B cell (primary cell): Measurements from ENCODE around the gene HOXC4. TPM values are rescaled to one million over a fixed set of nuclear protein-coding genes. Genes with fewer than 3 reads are reported as not detected.

Experiments
- ATAC-seq: fragments of 200-7000 bp; cut with Tn5 transposase; one replicate; pipeline ENCODE4 v1.10.0; 2021; ENCODE audit warnings: low read depth, mild to moderate bottlenecking, moderate number of reproducible peaks, moderate library complexity
- CTCF ChIA-PET: fragments of 350-600 bp; sonication (Branson Sonifier 250); formaldehyde crosslinking; loops from one replicate; lab custom pipeline; 2021; ENCODE audit warnings: antibody characterized with exemption, inconsistent platforms; lab: Charles Lee
- POLR2A ChIA-PET: fragments of 350-600 bp; sonication (Branson Sonifier 250); formaldehyde crosslinking; loops from one replicate; lab custom pipeline; 2021; ENCODE audit warnings: antibody characterized with exemption; lab: Charles Lee
- DNase-seq: peaks from one replicate; pipeline ENCODE4 v3.0.0; 2013
- H2AFZ ChIP-seq: 2 replicates; pipeline ENCODE4 v1.6.1; 2012; ENCODE audit warnings: mild to moderate bottlenecking, low read depth, low read length; ENCODE audit not compliant: insufficient read depth, poor library complexity, severe bottlenecking
- H3K27ac ChIP-seq, 2 donors: 1 replicate in 1 of 2; 2 replicates in 1 of 2; pipeline ENCODE4 v1.5.1; 2012 to 2013; ENCODE audit warnings: low read length in 2 of 2, mild to moderate bottlenecking in 2 of 2, moderate library complexity in 1 of 2
- H3K27me3 ChIP-seq, 4 experiments: fragments of 200-600 bp in 1 of 4; sonication (generic) in 1 of 4; replicated peaks in 1 of 4; 1 replicate in 2 of 4; 2 replicates in 2 of 4; pipeline versions ENCODE4 v1.6.1 to v1.7.0; 2013 to 2016; ENCODE audit warnings: low read length in 3 of 4, mild to moderate bottlenecking in 2 of 4, mixed read lengths in 1 of 4, moderate library complexity in 1 of 4; ENCODE audit not compliant: insufficient read depth in 4 of 4, control insufficient read depth in 3 of 4; ENCODE audit errors: control extremely low read depth in 1 of 4
- H3K36me3 ChIP-seq, 2 experiments: replicated peaks in 1 of 2; 1 replicate in 1 of 2; 2 replicates in 1 of 2; pipeline versions ENCODE4 v1.6.1 to v1.7.1; 2013; ENCODE audit warnings: low read length in 1 of 2; ENCODE audit not compliant: insufficient read depth in 2 of 2, control insufficient read depth in 1 of 2; ENCODE audit errors: control extremely low read depth in 1 of 2, extremely low read depth in 1 of 2
- H3K4me1 ChIP-seq, 2 donors: fragments of 200-600 bp in 1 of 2; sonication (generic) in 1 of 2; 1 replicate in 1 of 2; 2 replicates in 1 of 2; pipeline versions ENCODE4 v1.5.1 to v1.6.1; 2013 to 2017; ENCODE audit warnings: low read length in 2 of 2; ENCODE audit not compliant: control insufficient read depth in 2 of 2, insufficient read depth in 2 of 2
- H3K4me2 ChIP-seq: replicated peaks from 2 replicates; pipeline ENCODE3; 2012; ENCODE audit warnings: mild to moderate bottlenecking, low read depth, low read length; ENCODE audit not compliant: poor library complexity, severe bottlenecking
- H3K4me3 ChIP-seq, 5 experiments: fragments of 200-600 bp in 1 of 5; sonication (generic) in 1 of 5; 1 replicate in 3 of 5; 2 replicates in 2 of 5; pipeline versions ENCODE4 v1.5.1 to v1.7.0; 2011 to 2016; ENCODE audit warnings: low read length in 4 of 5, mild to moderate bottlenecking in 4 of 5, low read depth in 2 of 5, control low read depth in 1 of 5, moderate library complexity in 1 of 5; ENCODE audit not compliant: insufficient read depth in 1 of 5; ENCODE audit errors: control extremely low read depth in 1 of 5, extremely low read depth in 1 of 5
- H3K79me2 ChIP-seq: fragments of 200-600 bp; sonication (generic); one replicate; pipeline ENCODE4 v1.6.0; 2016; ENCODE audit warnings: low read length; ENCODE audit not compliant: control insufficient read depth, insufficient read depth
- H3K9ac ChIP-seq: fragments of 200-600 bp; sonication (generic); 2 replicates; pipeline ENCODE4 v1.6.1; 2017; ENCODE audit warnings: mild to moderate bottlenecking, low read length, moderate library complexity
- H3K9me3 ChIP-seq, 3 donors: one replicate each; pipeline versions ENCODE4 v1.6.1 to v1.7.1; 2013; ENCODE audit warnings: low read length in 2 of 3; ENCODE audit not compliant: control insufficient read depth in 2 of 3, insufficient read depth in 1 of 3; ENCODE audit errors: control extremely low read depth in 1 of 3
- H4K20me1 ChIP-seq: 2 replicates; pipeline ENCODE4 v1.6.0; 2012; ENCODE audit warnings: mild to moderate bottlenecking, low read length; ENCODE audit not compliant: insufficient read depth, control insufficient read depth, poor library complexity, severe bottlenecking
- H3K27ac Mint-ChIP-seq: one replicate; pipeline ENCODE4 v1.8.0; 2021; ENCODE audit warnings: mixed read lengths
- H3K27me3 Mint-ChIP-seq: one replicate; pipeline ENCODE4 v1.8.0; 2021; ENCODE audit warnings: mixed read lengths
- H3K4me1 Mint-ChIP-seq: one replicate; pipeline ENCODE4 v1.8.0; 2021; ENCODE audit warnings: mixed read lengths
- H3K4me3 Mint-ChIP-seq: one replicate; pipeline ENCODE4 v1.8.0; 2021; ENCODE audit warnings: mixed read lengths
- H3K9me3 Mint-ChIP-seq: one replicate; pipeline ENCODE4 v1.8.0; 2022; ENCODE audit warnings: mixed read lengths; ENCODE audit not compliant: insufficient read depth
- EZH2 ChIP-seq: IDR thresholded peaks from 2 replicates; pipeline ENCODE4 v1.6.1; 2012; ENCODE audit warnings: borderline replicate concordance, low read depth, mild to moderate bottlenecking, moderate library complexity, low read length; ENCODE audit not compliant: insufficient read depth, poor library complexity, severe bottlenecking
- WGBS: methylation state at CpG from one replicate; pipeline ENCODE4 v1.1.5; 2013; ENCODE audit warnings: missing lambda C conversion rate; ENCODE audit not compliant: insufficient coverage; 5-methylcytosine and 5-hydroxymethylcytosine counted together
- intact Hi-C: fragments of 100-400 bp; cut with micrococcal nuclease; formaldehyde crosslinking; loops from one replicate; pipeline ENCODE4 v1.10.0; 2022
- polyA plus RNA-seq: library from polyadenylated mRNA; depleted of rRNA; stranded (reverse); fragments of >200 nt; gene quantifications from 2 replicates; pipeline ENCODE4 v1.2.3, GENCODE V29; 2012
- total RNA-seq, 2 donors: library from RNA; stranded (reverse); fragments of 120-200 nt in 1 of 2; gene quantifications; 1 replicate in 1 of 2; 2 replicates in 1 of 2; pipeline versions ENCODE4 v1.2.3 to v1.2.4, GENCODE V29; 2013 to 2022
- TF ChIP-seq, protein P1 (sequence below): fragments of 200-600 bp; IDR thresholded peaks from one replicate; pipeline ENCODE4 v1.8.0; 2022; ENCODE audit warnings: antibody characterized with exemption, mild to moderate bottlenecking

The HOXC4 gene
- total and polyA plus RNA-seq, 2 donors (not counting 1 experiment from before 2014, with no cell fraction given) = 4.3 to 6.5 TPM

DNA sequence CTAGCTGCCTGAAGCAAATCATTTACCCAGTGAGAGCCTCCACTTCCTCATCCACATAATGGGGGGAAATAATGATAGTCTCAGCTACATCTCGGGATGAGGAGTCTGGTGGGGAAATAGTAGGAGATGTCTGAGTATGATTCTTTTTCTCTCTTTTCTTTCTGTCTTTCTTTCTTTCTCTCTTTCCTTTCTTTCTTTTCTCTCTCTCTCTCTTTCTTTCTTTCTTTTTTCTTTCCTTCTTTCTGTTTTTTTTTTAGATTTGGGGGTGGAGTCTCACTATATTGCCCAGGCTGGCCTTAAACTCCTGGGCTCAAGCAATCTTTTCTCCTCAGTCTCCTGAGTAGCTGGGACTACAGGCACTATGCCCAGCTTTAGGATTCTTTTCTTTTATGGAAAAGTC is 12.8 kb downstream of the HOXC4 start:
- ChIA-PET CTCF (no interaction called here), POLR2A (no interaction called here)
- H3K9me3 Mint-ChIP-seq = no peaks in the 10 kb centered on the region
- H3K4me1 Mint-ChIP-seq = no peaks in the 10 kb centered on the region
- Histone ChIP-seq H3K4me2 (no peak overlapping the region), H4K20me1 (no peaks in the 10 kb centered on the region), H3K27me3 (peaks cover 0 to 31% (median 21%) of the 10 kb centered on the region in 4 experiments), H3K36me3 (no peaks in the 10 kb centered on the region), H3K27ac (no peak overlapping the region), H3K4me1 (no peaks in the 10 kb centered on the region), H3K9ac (no peak overlapping the region), H3K9me3 (no peaks in the 10 kb centered on the region), H3K4me3 (no peak overlapping the region), H2AFZ (no peak overlapping the region), H3K79me2 (no peaks in the 10 kb centered on the region)
- no CpG with 5 or more reads among the region's 1 CpG for WGBS
- no peak for TF ChIP-seq EZH2
- TF ChIP-seq, protein P1, sequence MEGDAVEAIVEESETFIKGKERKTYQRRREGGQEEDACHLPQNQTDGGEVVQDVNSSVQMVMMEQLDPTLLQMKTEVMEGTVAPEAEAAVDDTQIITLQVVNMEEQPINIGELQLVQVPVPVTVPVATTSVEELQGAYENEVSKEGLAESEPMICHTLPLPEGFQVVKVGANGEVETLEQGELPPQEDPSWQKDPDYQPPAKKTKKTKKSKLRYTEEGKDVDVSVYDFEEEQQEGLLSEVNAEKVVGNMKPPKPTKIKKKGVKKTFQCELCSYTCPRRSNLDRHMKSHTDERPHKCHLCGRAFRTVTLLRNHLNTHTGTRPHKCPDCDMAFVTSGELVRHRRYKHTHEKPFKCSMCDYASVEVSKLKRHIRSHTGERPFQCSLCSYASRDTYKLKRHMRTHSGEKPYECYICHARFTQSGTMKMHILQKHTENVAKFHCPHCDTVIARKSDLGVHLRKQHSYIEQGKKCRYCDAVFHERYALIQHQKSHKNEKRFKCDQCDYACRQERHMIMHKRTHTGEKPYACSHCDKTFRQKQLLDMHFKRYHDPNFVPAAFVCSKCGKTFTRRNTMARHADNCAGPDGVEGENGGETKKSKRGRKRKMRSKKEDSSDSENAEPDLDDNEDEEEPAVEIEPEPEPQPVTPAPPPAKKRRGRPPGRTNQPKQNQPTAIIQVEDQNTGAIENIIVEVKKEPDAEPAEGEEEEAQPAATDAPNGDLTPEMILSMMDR = no peak
- no peak overlapping the region for H3K27ac Mint-ChIP-seq
- intact Hi-C loops = no loop called here
- no peak overlapping the region for H3K4me3 Mint-ChIP-seq
- DNase-seq = no peak
- peaks cover 54% of the 10 kb centered on the region for H3K27me3 Mint-ChIP-seq
- ATAC-seq = no peak

DNA sequence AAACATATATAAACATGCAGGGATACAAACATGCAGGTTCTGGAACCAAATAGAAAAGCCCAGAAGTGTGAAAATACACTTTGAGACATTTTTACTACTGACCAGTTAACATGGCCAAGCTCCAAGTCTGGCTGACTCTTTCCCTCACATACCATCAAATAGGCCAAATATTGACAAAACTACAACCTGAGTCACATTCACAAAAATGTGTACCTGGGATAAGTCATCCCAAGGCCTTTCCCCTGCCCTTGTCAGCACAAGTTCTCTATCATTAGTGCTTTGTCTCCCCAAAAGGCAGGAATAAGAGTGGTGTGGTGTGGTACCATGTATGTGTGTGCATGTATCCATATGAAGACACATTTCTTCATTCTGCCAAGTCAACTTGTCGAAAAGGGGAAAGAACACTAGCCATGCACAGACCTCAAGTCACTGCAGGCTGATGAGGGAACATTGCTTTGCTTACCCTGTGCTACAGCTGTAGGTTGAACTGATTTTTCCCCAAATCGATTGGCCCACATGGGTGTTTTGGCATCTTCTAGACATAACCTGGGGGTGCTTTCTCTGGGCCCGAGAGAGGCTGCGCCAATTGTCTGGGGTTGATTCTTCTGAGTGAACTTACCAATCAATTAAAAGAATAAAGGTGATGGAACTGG is 14.9 kb downstream of the HOXC4 start:
- DNase-seq (no peak), ATAC-seq (no peak)
- Histone ChIP-seq H3K4me1 (no peaks in the 10 kb centered on the region), H3K9ac (no peak overlapping the region), H4K20me1 (no peaks in the 10 kb centered on the region), H3K27ac (no peak overlapping the region), H2AFZ (no peak overlapping the region), H3K4me3 (no peak overlapping the region), H3K79me2 (no peaks in the 10 kb centered on the region), H3K4me2 (no peak overlapping the region), H3K27me3 (peaks cover 0 to 34% (median 19%) of the 10 kb centered on the region in 4 experiments), H3K36me3 (no peaks in the 10 kb centered on the region), H3K9me3 (no peaks in the 10 kb centered on the region)
- H3K4me3 Mint-ChIP-seq = no peak overlapping the region
- H3K9me3 Mint-ChIP-seq = no peaks in the 10 kb centered on the region
- intact Hi-C loops = no loop called here
- no peaks in the 10 kb centered on the region for H3K4me1 Mint-ChIP-seq
- CTCF ChIA-PET = no interaction called here
- WGBS = 100% methylated on average over 3 of the region's 4 CpGs
- H3K27me3 Mint-ChIP-seq = peaks cover 56% of the 10 kb centered on the region
- TF ChIP-seq EZH2 = no peak
- TF ChIP-seq, protein P1 = no peak
- POLR2A ChIA-PET = interaction anchor here (0.6 to 1.0 kb wide), 2 partner anchors 14 to 15 kb away, joined by 3 to 9 read pairs; partner anchors contain the start of gene HOXC4
- no peak overlapping the region for H3K27ac Mint-ChIP-seq
